ENCODE data around the gene VSIG10L2.

- TF ChIP-seq, protein P1, sequence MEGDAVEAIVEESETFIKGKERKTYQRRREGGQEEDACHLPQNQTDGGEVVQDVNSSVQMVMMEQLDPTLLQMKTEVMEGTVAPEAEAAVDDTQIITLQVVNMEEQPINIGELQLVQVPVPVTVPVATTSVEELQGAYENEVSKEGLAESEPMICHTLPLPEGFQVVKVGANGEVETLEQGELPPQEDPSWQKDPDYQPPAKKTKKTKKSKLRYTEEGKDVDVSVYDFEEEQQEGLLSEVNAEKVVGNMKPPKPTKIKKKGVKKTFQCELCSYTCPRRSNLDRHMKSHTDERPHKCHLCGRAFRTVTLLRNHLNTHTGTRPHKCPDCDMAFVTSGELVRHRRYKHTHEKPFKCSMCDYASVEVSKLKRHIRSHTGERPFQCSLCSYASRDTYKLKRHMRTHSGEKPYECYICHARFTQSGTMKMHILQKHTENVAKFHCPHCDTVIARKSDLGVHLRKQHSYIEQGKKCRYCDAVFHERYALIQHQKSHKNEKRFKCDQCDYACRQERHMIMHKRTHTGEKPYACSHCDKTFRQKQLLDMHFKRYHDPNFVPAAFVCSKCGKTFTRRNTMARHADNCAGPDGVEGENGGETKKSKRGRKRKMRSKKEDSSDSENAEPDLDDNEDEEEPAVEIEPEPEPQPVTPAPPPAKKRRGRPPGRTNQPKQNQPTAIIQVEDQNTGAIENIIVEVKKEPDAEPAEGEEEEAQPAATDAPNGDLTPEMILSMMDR (IDR thresholded peaks at IDR 0.05; ENCODE audit: low read depth, low read length) = no peak
- TF ChIP-seq POLR2A (IDR thresholded peaks at IDR 0.05; ENCODE audit: extremely low read depth, insufficient read length) (no peak), MYC (IDR thresholded peaks at IDR 0.05; ENCODE audit: low read depth, low read length) (no peak)
- TF ChIP-seq, protein P2, sequence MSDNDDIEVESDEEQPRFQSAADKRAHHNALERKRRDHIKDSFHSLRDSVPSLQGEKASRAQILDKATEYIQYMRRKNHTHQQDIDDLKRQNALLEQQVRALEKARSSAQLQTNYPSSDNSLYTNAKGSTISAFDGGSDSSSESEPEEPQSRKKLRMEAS (IDR thresholded peaks at IDR 0.05; ENCODE audit: low read depth, low read length) = no peak
Measured at GRCh38 chr11:125980436-125980835, 34.6 kb downstream of the VSIG10L2 start.
